ENCODE data around the gene NRL.

NRL gene

DNA sequence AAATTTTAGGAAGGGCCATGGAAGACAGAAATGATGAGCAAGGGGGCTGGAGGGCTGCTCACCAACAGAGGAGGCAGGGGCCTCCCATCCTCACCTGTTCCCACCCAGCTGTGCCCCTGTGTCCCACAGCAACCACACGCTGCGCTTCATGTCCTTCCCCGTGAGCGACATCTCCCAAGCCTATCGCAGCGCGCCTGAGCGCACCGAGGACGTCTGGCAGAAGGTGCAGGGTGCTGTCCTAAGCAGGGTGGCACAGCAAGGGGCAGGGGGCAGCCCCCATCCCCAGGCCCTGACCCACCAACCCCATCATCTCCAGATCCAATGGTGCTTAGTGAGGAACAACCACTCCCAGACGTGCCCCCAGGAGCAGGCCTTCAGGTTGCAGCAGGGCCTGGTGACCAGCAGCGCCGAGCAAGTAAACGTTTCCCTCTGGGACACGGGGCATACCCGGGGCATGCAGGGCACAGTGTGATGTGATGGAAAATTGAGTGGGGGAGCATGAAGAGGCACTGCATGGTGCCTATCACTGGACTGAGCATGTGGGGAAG is 54.8 kb downstream of the NRL start:
- ChIA-PET CTCF (interaction anchor here (0.7 to 9.5 kb wide), 6 partner anchors 12 to 101 kb away, joined by 3 to 118 read pairs (median 47); partner anchors contain the start of genes IRF9 and PCK2), POLR2A (no interaction called here)
- no peak for DNase-seq (ENCODE audit: extremely low spot score)
- no peak for TF ChIP-seq CTCF (IDR thresholded peaks at IDR 0.05; ENCODE audit: control extremely low read depth, extremely low read depth, low read depth, missing control alignments)

- POLR2A ChIA-PET: interaction anchor here (0.8 kb wide), 1 partner anchor 50 kb away, joined by 3 read pairs; no protein-coding TSS in a partner anchor
- no peak for DNase-seq (ENCODE audit: extremely low spot score)
- CTCF ChIA-PET: interaction anchor here (0.7 to 9.5 kb wide), 22 partner anchors 8 to 250 kb away, joined by 3 to 118 read pairs (median 8); partner anchors contain the start of genes CIDEB, CPNE6, DCAF11 and DHRS1
- TF ChIP-seq CTCF (IDR thresholded peaks at IDR 0.05; ENCODE audit: control extremely low read depth, extremely low read depth, low read depth, missing control alignments): no peak
Measured at GRCh38 chr14:24058951-24059475, 55.7 kb downstream of the NRL start.

DNA sequence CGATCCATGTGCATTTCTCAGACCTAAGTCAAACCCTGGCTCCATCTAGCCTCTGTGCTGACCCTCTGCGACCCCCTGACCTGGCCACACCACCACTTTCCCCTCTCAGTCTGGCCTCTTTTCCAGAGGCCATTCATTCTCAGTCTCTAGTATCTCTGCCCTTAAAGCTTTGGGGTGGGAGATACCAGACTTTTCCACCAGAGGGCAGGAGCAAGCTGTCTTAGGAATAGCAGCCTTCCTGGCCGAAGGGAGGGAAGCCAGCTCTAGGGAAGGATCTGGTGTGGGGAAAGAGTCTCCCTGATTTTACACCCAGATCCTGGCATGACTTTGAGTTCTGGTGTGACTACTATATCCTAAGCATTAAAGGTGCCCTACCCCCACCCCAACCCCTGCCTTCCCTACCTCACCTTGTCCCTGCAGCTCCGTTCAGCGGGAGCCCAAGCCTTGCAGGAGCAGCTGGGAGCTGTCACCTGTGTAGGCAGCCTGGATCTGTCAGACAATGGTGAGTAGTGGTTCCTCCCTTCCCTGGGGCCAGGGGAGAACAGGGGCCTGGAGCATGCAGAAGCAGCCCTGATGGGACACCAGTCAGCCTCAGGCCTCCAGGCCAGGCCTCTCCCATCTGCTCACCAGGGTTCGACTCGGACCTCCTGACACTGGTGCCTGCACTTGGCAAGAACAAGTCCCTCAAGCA is 56.3 kb downstream of the NRL start:
- ChIA-PET CTCF (interaction anchor here (0.8 to 9.5 kb wide), 26 partner anchors 8 to 274 kb away, joined by 3 to 118 read pairs (median 8); partner anchors contain the start of genes CIDEB, CPNE6, DCAF11 and DHRS1), POLR2A (interaction anchor here (0.8 kb wide), 1 partner anchor 51 kb away, joined by 3 read pairs; no protein-coding TSS in a partner anchor)
- TF ChIP-seq CTCF (IDR thresholded peaks at IDR 0.05; ENCODE audit: control extremely low read depth, extremely low read depth, low read depth, missing control alignments): peak; percentile 73
- peak; percentile 70 for DNase-seq (ENCODE audit: extremely low spot score)

GRCh38 chr14:24057867-24058259 is 56.9 kb downstream of the NRL start:
- ChIA-PET CTCF (interaction anchor here (0.8 to 9.5 kb wide), 26 partner anchors 9 to 274 kb away, joined by 3 to 118 read pairs (median 8); partner anchors contain the start of genes CIDEB, CPNE6, DCAF11 and DHRS1), POLR2A (no interaction called here)
- no peak for TF ChIP-seq CTCF (IDR thresholded peaks at IDR 0.05; ENCODE audit: control extremely low read depth, extremely low read depth, low read depth, missing control alignments)
- DNase-seq (ENCODE audit: extremely low spot score): no peak

DNA sequence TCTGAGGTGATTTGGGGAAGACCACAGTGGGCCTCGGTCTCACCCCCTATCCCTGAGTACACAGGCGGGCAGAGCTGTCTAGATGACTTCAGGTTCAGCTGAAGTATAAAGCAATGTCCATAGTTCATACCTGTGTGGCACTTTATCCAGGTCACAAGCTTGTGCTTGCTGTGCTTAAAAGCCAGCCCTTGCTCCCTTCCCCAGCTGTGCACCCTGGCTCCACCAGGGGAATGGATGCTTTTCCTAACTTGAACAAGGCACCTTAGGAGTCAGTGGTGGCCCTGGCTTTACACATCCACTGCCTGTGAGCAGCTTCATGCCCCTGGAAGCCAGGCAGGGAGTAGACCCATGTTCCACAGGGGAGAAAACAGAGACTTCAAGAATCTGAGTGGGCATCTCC is 57.5 kb downstream of the NRL start:
- DNase-seq (ENCODE audit: extremely low spot score): no peak
- POLR2A ChIA-PET: no interaction called here
- CTCF ChIA-PET: interaction anchor here (1.1 to 9.5 kb wide), 18 partner anchors 9 to 251 kb away, joined by 4 to 118 read pairs (median 10); partner anchors contain the start of genes CIDEB, CPNE6, DCAF11 and IRF9
- TF ChIP-seq CTCF (IDR thresholded peaks at IDR 0.05; ENCODE audit: control extremely low read depth, extremely low read depth, low read depth, missing control alignments): no peak

DNA sequence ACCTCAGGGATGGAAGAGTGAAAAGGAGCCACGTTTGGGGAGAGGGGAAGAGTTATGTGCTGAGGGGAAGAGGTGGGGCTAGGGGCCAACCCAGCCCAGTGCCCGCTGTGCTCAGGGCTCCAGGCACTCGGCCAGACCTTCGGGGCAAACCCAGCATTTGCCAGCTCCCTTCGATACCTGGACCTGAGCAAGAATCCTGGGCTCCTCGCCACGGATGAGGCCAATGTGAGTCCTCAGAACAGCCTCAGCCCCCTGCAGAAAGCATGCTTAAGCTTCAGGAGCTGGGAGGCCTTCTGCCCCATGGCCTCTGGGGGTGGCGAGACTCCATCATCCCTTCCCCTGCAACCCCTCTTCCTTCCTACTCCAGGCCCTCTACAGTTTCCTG is 58.0 kb downstream of the NRL start:
- TF ChIP-seq CTCF (IDR thresholded peaks at IDR 0.05; ENCODE audit: control extremely low read depth, extremely low read depth, low read depth, missing control alignments): no peak
- ChIA-PET CTCF (interaction anchor here (1.1 to 9.5 kb wide), 15 partner anchors 9 to 252 kb away, joined by 4 to 118 read pairs (median 14); partner anchors contain the start of genes CIDEB, CPNE6, DCAF11 and IRF9), POLR2A (no interaction called here)
- DNase-seq (ENCODE audit: extremely low spot score): no peak
